Endometrial microvascular endothelial cells (primary cell): ENCODE measurements around the gene CD33. TPM values are rescaled to one million over a fixed set of nuclear protein-coding genes. Genes with fewer than 3 reads are reported as not detected.

Source experiments
- in situ Hi-C: cut with HindIII; loops from 2 replicates; pipeline ENCODE4 v1.10.0; 2017; ENCODE audit warnings: low sequenced_read_pairs, low pct_unique_long_range_greater_than_20kb; ENCODE audit errors: inconsistent ontology term
- total RNA-seq: library from RNA; depleted of rRNA; stranded (reverse); fragments of >200 nt; gene quantifications from one replicate; pipeline ENCODE4 v1.2.3, GENCODE V29; 2015; ENCODE audit errors: inconsistent ontology term

Gene CD33
- total RNA-seq, 1 donor from 2014 or later = not detected

DNA sequence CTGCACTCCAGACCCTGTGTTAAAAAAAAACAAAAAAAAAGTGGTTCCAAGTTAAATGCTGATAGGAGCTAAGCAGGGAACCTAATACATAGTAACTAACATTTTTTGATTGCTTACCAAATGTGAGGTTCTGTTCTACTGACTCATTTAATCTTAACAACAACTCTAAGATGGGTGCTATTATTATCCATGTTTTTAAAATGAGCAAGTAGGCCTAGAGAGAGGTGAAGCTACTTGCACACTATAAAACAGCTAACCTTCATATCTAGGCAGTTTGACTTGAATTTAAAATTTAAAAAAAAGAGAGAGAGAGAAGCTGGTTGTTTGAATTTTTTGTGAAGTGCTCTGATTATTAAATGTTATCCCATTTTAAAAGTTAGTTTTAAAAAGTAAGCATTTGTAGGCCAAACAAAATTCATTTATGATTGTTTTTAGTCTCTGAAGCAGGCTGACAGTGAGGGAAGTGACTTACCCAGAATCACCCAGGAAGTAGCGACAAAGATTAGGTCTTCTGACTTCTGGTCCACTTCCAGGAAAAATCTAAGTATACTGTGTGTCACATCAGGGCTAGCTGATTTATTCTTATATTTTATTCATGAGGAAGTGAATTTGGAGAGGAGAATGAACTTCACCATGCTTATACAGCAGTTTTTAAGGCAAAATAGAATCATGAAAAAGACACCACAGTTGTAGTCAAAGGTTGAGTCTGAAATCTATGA, 28.4 kb downstream of the CD33 start:
- in situ Hi-C loops = no loop called here

GRCh38 chr19:51256155-51256625, 31.3 kb downstream of the CD33 start:
- in situ Hi-C loops = no loop called here

DNA sequence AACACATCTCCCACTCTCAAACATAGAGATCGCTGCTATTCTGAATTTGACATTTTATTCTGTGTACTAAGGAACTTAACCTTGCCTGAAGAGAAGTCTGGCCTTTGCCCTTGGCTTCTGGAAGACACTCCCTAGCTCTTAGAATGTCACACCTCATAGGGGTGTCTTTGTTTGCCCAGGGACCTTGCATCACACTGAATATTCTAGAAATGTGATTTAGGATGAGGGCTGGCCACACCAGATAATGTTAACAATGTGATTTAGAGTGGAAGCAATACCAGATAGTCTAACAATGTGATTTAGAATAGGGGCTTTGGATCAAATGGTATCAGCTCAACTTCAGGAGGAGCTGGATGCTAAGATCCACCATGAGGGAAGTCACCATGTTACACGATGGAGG, 32.6 kb downstream of the CD33 start:
- in situ Hi-C loops = no loop called here

GRCh38 chr19:51258165-51259160, 33.6 kb downstream of the CD33 start:
- in situ Hi-C loops = no loop called here

GRCh38 chr19:51259348-51260245, 34.7 kb downstream of the CD33 start:
- in situ Hi-C loops = no loop called here

GRCh38 chr19:51263808-51264207, 38.9 kb downstream of the CD33 start:
- in situ Hi-C loops = no loop called here

GRCh38 chr19:51271067-51271466, 46.2 kb downstream of the CD33 start:
- in situ Hi-C loops = no loop called here

DNA sequence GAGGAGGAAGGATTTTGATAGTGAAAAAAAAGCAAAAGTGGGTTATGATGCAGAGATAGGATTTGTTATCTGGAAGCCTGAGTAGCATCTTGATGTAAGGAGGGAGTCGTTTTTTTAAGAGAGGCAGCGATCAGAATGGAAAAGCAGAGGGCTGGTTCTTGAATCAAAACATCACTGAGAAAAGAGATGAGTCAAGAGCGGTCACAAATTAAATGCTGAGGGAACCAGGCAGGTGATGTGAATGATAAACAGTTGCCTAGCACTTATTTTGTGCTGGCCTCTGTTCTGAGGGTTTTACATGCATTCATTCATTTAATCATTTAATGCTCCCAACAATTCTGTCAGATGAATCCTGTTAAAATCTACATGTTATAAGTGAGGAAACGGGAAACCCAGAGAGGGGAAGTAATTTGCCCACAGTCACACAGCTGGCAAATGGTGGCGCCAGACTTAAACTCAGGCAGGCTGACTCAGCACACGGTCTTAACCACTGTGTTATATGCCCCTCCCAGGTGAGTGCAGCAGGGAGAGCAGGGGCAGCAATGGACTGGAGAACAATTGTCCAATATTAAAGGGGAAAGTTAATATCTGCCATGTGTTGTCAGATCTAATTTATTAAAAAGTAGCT, 47.4 kb downstream of the CD33 start:
- in situ Hi-C loops = no loop called here

GRCh38 chr19:51274049-51274770, 49.3 kb downstream of the CD33 start:
- in situ Hi-C loops = no loop called here

DNA sequence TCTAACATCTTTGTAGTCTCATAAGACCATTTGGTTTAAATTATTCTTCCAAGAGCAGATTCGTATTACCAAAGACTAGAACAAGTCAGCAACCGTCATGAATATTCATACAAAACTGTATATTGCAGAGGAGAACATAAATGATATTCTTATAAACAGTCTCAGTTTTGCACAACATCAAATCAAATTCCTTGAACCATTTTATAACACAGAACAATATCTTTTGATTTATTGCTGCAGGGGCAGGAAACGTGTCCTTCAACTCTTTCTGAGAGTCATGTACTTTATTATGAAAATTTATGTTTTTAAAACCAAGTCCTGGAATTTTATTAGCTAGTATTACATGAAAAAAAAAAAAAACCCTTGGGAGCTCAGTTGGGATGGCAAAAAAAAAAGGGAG, 52.2 kb downstream of the CD33 start:
- in situ Hi-C loops = no loop called here

- in situ Hi-C loops = no loop called here
Observed at GRCh38 chr19:51282335-51282734, 57.5 kb downstream of the CD33 start.

- in situ Hi-C loops = no loop called here
Observed at GRCh38 chr19:51285682-51286081, 60.8 kb downstream of the CD33 start.

Other genes starting within 250 kb of the CD33 start
- not detected for gene KLK7, start 241.2 kb upstream of the CD33 start, total RNA-seq
- not detected for gene KLK8, start 223.5 kb upstream of the CD33 start, total RNA-seq
- gene KLK10, start 205.4 kb upstream of the CD33 start, total RNA-seq = not detected
- gene KLK11, start 198.5 kb upstream of the CD33 start, total RNA-seq = not detected
- not detected for gene KLK12, start 190.1 kb upstream of the CD33 start, total RNA-seq
- gene KLK13, start 160.0 kb upstream of the CD33 start, total RNA-seq = not detected
- gene KLK14, start 142.2 kb upstream of the CD33 start, total RNA-seq = not detected
- gene CTU1, start 116.7 kb upstream of the CD33 start, total RNA-seq = 21.6 TPM
- gene SIGLEC9, start 100.2 kb upstream of the CD33 start, total RNA-seq = not detected
- not detected for gene SIGLEC7, start 82.8 kb upstream of the CD33 start, total RNA-seq
- gene SIGLECL1, start 26.0 kb downstream of the CD33 start, total RNA-seq = not detected
- not detected for gene IGLON5, start 86.6 kb downstream of the CD33 start, total RNA-seq
- gene VSIG10L, start 117.1 kb downstream of the CD33 start, total RNA-seq = not detected
- 87.7 TPM for gene ETFB, start 141.3 kb downstream of the CD33 start, total RNA-seq
- not detected for gene CLDND2, start 143.9 kb downstream of the CD33 start, total RNA-seq
- gene NKG7, start 147.6 kb downstream of the CD33 start, total RNA-seq = not detected
- gene LIM2, start 162.9 kb downstream of the CD33 start, total RNA-seq = not detected
- not detected for gene C19orf84, start 165.5 kb downstream of the CD33 start, total RNA-seq
- not detected for gene SIGLEC10, start 192.6 kb downstream of the CD33 start, total RNA-seq
- not detected for gene SIGLEC8, start 233.4 kb downstream of the CD33 start, total RNA-seq